HG03460 (cell line): ENCODE data around the gene LYRM9.
"Not testable (repeated sequence)": the region's sequence is repeated elsewhere in the genome, so short reads cannot be mapped to it uniquely, and the experiment has no call there.

Source experiments
- ATAC-seq: cut with Tn5 transposase; IDR thresholded peaks from one replicate; pipeline ENCODE4 v1.9.1; 2021; ENCODE audit not compliant: unreplicated experiment

Gene LYRM9

GRCh38 chr17:27906623-27907022 lies 13.5 kb upstream of the LYRM9 start:
- no peak for ATAC-seq

DNA sequence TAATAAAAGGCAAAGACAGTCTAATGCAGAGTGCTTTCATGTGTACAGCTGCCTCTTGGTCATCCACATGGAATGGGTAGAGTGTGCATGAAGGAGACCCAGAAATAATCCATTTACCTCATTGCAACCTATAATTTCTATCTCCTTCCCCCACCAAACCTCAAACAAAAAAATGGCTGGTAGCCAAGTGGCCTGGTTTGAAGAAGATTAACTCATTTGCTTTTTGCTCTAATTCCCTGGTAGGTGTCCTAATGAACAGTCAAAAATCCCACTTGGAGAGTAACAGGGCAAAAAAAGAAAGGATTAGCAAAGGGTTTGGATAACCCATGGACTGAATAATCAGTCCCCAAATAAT lies 13.0 kb upstream of the LYRM9 start:
- no peak for ATAC-seq

- ATAC-seq: no peak
Measured at GRCh38 chr17:27905447-27906225, 12.5 kb upstream of the LYRM9 start.

GRCh38 chr17:27904534-27905446 lies 11.6 kb upstream of the LYRM9 start:
- no peak for ATAC-seq

- no peak for ATAC-seq
Measured at GRCh38 chr17:27904114-27904513, 10.9 kb upstream of the LYRM9 start.

DNA sequence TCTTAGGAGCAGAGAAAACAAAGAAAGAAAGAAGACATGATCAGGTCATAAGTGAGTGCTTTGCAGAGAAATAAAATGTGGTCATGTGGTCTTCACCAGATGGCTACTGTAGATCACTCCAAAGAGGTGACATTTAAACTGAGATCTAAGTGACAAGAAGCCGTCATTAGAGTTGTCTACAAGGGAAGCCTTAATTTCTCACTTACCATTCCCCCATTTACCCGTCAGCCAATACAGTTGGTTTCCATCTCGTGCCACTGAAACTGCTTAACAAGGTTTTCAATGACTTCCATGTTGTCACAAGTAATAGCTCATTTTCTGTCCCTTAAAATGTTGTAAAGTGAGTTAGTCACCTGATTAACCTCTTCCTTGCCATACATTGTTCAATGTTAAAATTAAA lies 6.4 kb upstream of the LYRM9 start:
- no peak for ATAC-seq

- no peak for ATAC-seq
Measured at GRCh38 chr17:27898096-27898495, 4.9 kb upstream of the LYRM9 start.

DNA sequence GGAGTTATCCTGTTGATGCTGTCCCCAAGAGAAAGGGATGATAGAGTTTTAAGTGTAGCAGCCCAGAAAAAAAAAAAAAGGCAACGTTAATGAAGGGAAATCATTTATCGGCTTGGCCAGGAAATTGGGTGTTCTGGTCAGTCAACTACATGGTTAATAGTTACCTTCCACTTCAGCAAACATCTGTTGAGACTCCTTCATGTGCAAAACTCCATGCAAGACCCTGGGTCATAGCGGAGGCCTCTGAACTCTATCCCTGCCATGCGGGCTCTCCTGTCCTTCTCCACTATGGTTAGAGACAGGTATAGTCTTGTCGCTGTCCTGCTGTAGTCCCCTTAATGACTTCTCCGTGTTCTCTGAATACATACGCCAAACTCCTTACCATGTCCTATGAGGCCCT lies 3.5 kb upstream of the LYRM9 start:
- ATAC-seq: no peak

GRCh38 chr17:27895940-27896535 lies 2.9 kb upstream of the LYRM9 start:
- no peak for ATAC-seq

- no peak for ATAC-seq
Measured at GRCh38 chr17:27895123-27895895, 2.1 kb upstream of the LYRM9 start.

DNA sequence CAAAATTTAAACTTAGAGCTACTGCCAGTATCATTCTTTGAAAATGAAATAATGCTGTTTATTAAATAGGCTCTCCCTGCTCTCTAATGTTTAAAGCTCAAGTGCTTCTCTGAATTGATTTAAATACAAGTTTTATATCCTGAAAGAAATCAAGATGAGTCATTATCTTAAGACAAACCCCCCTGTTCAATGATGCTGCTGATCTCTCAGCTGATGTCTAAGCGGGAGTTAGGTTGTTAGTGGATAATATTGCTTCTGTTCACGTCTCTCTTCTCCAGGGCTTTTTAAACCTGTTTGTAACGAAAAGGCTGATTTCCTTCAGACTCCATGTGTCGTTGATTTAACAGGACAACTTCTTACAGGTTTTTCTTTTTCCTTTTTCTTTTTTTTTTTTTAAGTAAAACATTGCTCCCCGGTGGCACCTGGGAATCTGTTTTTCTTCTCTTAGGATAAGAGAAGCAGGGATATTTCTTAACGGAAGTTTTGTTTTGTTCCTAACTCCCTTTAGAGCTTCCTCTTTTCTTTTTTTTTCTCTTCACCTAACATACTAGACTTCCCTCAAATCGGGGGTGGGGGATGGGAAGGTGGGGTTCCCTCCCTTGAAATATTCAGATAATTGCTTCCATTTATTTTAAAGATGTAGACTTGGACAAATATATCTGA lies 807 bp upstream of the LYRM9 start:
- no peak for ATAC-seq

- ATAC-seq: no peak
Measured at GRCh38 chr17:27892542-27892865, 661 bp downstream of the LYRM9 start.

- ATAC-seq: no peak
Measured at GRCh38 chr17:27891841-27892240, 1.3 kb downstream of the LYRM9 start.

GRCh38 chr17:27889711-27890251 lies 3.4 kb downstream of the LYRM9 start:
- no peak for ATAC-seq

- ATAC-seq: no peak
Measured at GRCh38 chr17:27888945-27889344, 4.2 kb downstream of the LYRM9 start.

DNA sequence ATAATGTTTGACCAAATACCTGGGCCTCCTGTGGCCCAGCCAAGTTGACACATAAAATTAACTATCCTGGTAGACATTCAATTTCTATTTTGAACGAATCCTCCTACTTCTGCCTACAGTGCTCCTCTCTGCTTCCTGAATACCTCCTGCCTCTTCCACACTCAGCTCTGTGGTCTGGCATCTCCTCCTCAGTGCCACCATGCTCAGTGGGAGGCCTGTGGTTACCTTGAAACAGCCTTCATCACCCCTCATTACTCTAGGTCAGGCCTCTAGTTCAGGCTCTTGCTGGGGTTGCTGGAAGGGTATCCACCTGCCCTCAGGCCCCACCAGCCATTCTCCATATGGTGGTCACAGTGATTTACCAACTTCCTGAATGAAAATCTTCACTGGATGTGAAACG lies 5.1 kb downstream of the LYRM9 start:
- ATAC-seq: no peak

- not testable (repeated sequence) for ATAC-seq
Measured at GRCh38 chr17:27886348-27886906, 6.7 kb downstream of the LYRM9 start.

DNA sequence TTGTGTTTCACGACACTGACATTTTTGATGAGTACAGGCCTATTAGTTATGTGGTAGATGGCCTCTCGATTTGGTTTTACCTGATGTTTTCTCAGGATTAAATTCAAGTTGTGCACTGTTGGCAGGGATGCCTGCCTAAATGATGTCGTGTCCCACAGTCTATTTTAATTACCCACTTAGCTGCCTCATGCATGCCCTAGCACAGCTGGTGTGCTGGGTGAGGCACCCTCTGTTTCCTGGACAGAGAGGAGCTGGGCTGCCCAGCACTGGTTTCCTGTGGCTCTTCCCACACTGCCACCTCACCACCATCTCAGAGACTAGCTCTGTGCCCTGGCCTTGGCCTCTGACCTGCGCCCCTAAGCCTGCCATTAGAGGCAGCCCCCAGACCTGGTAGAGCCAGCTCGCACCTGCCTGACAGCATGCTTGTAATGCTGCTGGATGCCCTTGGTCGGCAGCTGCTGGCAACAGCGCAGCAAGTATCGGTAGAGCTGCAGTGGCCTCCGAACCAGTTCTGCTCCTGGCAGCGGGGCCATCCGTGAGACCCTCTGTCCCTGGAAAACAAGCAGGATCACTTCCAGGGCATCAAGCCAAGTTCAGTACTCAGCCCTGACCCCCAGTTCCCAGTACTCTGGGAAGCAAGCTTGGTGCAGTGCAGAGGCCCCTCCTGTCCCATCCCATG lies 10.9 kb downstream of the LYRM9 start:
- no peak for ATAC-seq

DNA sequence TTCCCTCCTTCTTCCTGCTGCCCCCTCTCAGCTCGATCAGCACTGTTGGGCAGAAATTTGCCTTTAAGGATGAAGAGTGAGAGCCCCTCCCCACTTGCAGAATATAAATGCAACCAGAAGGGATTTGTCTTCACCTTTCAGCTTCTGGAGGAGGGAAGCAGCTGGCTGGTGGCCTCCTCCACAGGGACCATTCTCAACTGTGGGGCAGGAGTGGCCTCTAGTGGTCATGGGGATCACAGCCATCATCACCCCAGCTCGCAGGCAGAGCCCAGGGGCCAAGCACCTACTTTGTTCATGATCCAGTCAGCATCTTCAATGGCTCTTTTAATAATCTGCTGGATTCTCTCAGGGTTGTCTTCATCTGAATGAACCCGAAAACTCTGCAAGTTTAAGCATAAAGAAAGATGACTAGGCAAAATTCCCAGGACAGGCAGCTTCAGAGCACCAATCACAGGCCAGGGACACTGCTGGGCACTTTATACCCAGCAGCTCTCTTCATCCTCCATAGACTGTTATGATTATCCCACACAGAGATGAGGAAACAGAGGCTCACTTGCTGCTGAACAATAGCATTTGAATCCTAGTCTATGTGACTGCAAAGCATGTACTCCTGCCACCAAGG lies 13.1 kb downstream of the LYRM9 start:
- peak; percentile 68 for ATAC-seq
